Stimulated activated CD4-positive, alpha-beta T cell treated with anti-CD3 and anti-CD28 coated beads, Interleukin-15, amount 100 ng/mL, for 1 hour (primary cell): ENCODE data around the gene ANKRD44.
A peak's percentile ranks its signal among the peaks of the same experiment; 100 is the strongest.

ENCODE experiments used
- DNase-seq, 2 donors: peaks; one replicate each; pipeline ENCODE4 v3.0.0-alpha.2; 2020; ENCODE audit warnings: low read depth in 1 of 2, low spot score in 1 of 2

The ANKRD44 gene

GRCh38 chr2:197185676-197186075 lies 124.9 kb downstream of the ANKRD44 start:
- DNase-seq, result no peak

GRCh38 chr2:197184959-197185586 lies 125.5 kb downstream of the ANKRD44 start:
- DNase-seq, result no peak

- DNase-seq, result no peak
These were observed 127.2 kb downstream of the ANKRD44 start for GRCh38 chr2:197183355-197183754.

- DNase-seq, result no peak
These were observed 127.9 kb downstream of the ANKRD44 start for GRCh38 chr2:197182668-197183067.

GRCh38 chr2:197181491-197181890 lies 129.1 kb downstream of the ANKRD44 start:
- no peak for DNase-seq

- DNase-seq, result no peak
These were observed 130.7 kb downstream of the ANKRD44 start for GRCh38 chr2:197179744-197180498.

- DNase-seq, result no peak
These were observed 134.1 kb downstream of the ANKRD44 start for GRCh38 chr2:197176522-197176921.

- no peak for DNase-seq
These were observed 136.0 kb downstream of the ANKRD44 start for GRCh38 chr2:197174539-197175094.

- DNase-seq, result no peak
These were observed 139.0 kb downstream of the ANKRD44 start for GRCh38 chr2:197171582-197171981.

GRCh38 chr2:197170208-197170607 lies 140.4 kb downstream of the ANKRD44 start:
- DNase-seq, result no peak

- DNase-seq, result peak; percentile 39 to 52
These were observed 141.9 kb downstream of the ANKRD44 start for GRCh38 chr2:197168705-197169104.

- DNase-seq, result no peak
These were observed 142.8 kb downstream of the ANKRD44 start for GRCh38 chr2:197167608-197168314.

GRCh38 chr2:197165020-197165419 lies 145.6 kb downstream of the ANKRD44 start:
- DNase-seq, result no peak

- no peak for DNase-seq
These were observed 146.3 kb downstream of the ANKRD44 start for GRCh38 chr2:197164141-197164754.

GRCh38 chr2:197163712-197164140 lies 146.9 kb downstream of the ANKRD44 start:
- no peak for DNase-seq

GRCh38 chr2:197161774-197162173 lies 148.8 kb downstream of the ANKRD44 start:
- no peak for DNase-seq

- no peak for DNase-seq
These were observed 150.8 kb downstream of the ANKRD44 start for GRCh38 chr2:197159661-197160211.

- DNase-seq, result no peak
These were observed 151.7 kb downstream of the ANKRD44 start for GRCh38 chr2:197158591-197159550.

GRCh38 chr2:197157879-197158537 lies 152.6 kb downstream of the ANKRD44 start:
- no peak for DNase-seq
